Loucy (cell line): ENCODE data around the gene UBE2J2.

Source experiments
- H2AFZ ChIP-seq: fragments of 200-600 bp; sonication (generic); 2 replicates; pipeline ENCODE4 v1.6.0; 2016; ENCODE audit warnings: antibody characterized with exemption, mild to moderate bottlenecking, low read length, moderate library complexity
- H3F3A ChIP-seq: fragments of 200-600 bp; 2 replicates; pipeline ENCODE4 v1.6.0; 2016; ENCODE audit warnings: antibody characterized with exemption, low read depth, mild to moderate bottlenecking
- H3K27me3 ChIP-seq: fragments of 200-600 bp; sonication (generic); 2 replicates; pipeline ENCODE4 v1.6.1; 2014; ENCODE audit warnings: low read length, mild to moderate bottlenecking; ENCODE audit not compliant: insufficient read depth, poor library complexity, severe bottlenecking
- H3K36me3 ChIP-seq: fragments of 200-600 bp; sonication (generic); 2 replicates; pipeline ENCODE4 v1.6.1; 2016; ENCODE audit warnings: low read length; ENCODE audit not compliant: insufficient read depth
- H3K4me1 ChIP-seq: fragments of 200-600 bp; sonication (generic); 2 replicates; pipeline ENCODE4 v1.5.1; 2014; ENCODE audit warnings: low read length, mild to moderate bottlenecking; ENCODE audit not compliant: insufficient read depth, poor library complexity, severe bottlenecking
- H3K4me2 ChIP-seq: fragments of 200-600 bp; sonication (generic); 2 replicates; pipeline ENCODE4 v1.6.0; 2014; ENCODE audit warnings: antibody characterized with exemption, low read length, low read depth, mild to moderate bottlenecking; ENCODE audit not compliant: poor library complexity, severe bottlenecking
- H3K4me3 ChIP-seq: fragments of 200-600 bp; sonication (generic); 2 replicates; pipeline ENCODE4 v1.5.1; 2014; ENCODE audit warnings: low read length, mild to moderate bottlenecking, mixed read lengths; ENCODE audit not compliant: poor library complexity, severe bottlenecking
- H3K79me2 ChIP-seq: fragments of 200-600 bp; sonication (generic); 2 replicates; pipeline ENCODE4 v1.6.1; 2014; ENCODE audit warnings: low read length; ENCODE audit not compliant: insufficient read depth
- H3K9ac ChIP-seq: fragments of 200-600 bp; sonication (generic); 2 replicates; pipeline ENCODE4 v1.6.0; 2014; ENCODE audit warnings: mild to moderate bottlenecking, low read depth, low read length, moderate library complexity; ENCODE audit not compliant: poor library complexity, severe bottlenecking
- H3K9me2 ChIP-seq: fragments of 200-600 bp; sonication (generic); replicated peaks from 2 replicates; pipeline ENCODE4 v1.6.1; 2016; ENCODE audit warnings: low read depth, low read length, mixed read lengths
- H3K9me3 ChIP-seq: fragments of 200-600 bp; sonication (generic); 2 replicates; pipeline ENCODE4 v1.6.1; 2014; ENCODE audit warnings: mild to moderate bottlenecking, antibody characterized with exemption, low read length, low read depth; ENCODE audit not compliant: insufficient read depth
- H4K20me1 ChIP-seq: fragments of 200-600 bp; sonication (generic); 2 replicates; pipeline ENCODE4 v1.6.0; 2014; ENCODE audit warnings: antibody characterized with exemption, low read length, mild to moderate bottlenecking; ENCODE audit not compliant: insufficient read depth, poor library complexity, severe bottlenecking
- EZH2phosphoT487 ChIP-seq: fragments of 200-600 bp; IDR thresholded peaks from 2 replicates; pipeline ENCODE4 v1.6.1; 2018; ENCODE audit warnings: antibody characterized with exemption, mild to moderate bottlenecking, moderate library complexity, borderline replicate concordance
- TF ChIP-seq, protein P1 (sequence below): fragments of 200-600 bp; sonication (generic); conservative IDR thresholded peaks from 2 replicates; pipeline ENCODE4 v1.5.1; 2014; ENCODE audit warnings: mild to moderate bottlenecking, antibody characterized with exemption, low read length

UBE2J2 gene

DNA sequence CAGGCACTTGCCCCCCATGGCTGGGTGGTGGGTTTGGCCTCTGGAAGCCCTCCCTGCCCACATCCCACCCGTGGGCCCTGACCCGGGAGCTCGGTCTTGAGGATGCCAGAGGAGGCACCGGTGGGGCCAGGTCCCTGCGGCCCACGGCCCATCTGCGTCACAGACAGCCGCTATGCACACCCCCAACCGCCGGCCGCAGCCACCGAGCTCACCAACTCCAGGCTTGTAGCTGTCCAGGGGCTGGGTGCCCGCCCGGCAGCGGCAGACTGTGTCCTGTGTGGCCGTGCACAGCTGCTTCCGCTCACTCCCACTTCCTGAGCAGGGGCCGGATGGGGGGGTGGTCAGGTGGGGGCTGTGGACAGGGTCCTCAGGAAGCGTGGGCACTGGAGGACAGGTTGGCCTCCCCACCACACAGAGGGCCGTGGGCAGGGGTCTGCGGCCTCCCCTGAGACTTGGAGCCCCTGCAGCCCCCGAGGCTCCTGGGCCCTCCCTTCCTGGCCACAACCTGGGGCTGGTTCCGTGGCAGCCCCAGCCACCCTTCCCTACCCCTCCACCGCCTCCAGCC lies 60.8 kb downstream of the UBE2J2 start:
- Histone ChIP-seq H3K27me3 (no peaks in the 10 kb centered on the region), H3K79me2 (peaks cover 20% of the 10 kb centered on the region; the same call in 1 of the 2 replicates), H2AFZ (no peak overlapping the region), H3K9me3 (no peaks in the 10 kb centered on the region), H3K9me2 (no peaks in the 10 kb centered on the region), H3K4me3 (peak overlapping the region; percentile 71), H3K4me2 (peak overlapping the region; percentile 78), H3K36me3 (peaks cover 18% of the 10 kb centered on the region; the same call in 1 of the 2 replicates), H3K4me1 (peaks cover 45% of the 10 kb centered on the region), H3K9ac (peak overlapping the region; percentile 77), H4K20me1 (no peaks in the 10 kb centered on the region), H3F3A (0 out of 2 replicates have a peak, but pooled peaks cover 3% of the 10 kb centered on the region)
- TF ChIP-seq, protein P1, sequence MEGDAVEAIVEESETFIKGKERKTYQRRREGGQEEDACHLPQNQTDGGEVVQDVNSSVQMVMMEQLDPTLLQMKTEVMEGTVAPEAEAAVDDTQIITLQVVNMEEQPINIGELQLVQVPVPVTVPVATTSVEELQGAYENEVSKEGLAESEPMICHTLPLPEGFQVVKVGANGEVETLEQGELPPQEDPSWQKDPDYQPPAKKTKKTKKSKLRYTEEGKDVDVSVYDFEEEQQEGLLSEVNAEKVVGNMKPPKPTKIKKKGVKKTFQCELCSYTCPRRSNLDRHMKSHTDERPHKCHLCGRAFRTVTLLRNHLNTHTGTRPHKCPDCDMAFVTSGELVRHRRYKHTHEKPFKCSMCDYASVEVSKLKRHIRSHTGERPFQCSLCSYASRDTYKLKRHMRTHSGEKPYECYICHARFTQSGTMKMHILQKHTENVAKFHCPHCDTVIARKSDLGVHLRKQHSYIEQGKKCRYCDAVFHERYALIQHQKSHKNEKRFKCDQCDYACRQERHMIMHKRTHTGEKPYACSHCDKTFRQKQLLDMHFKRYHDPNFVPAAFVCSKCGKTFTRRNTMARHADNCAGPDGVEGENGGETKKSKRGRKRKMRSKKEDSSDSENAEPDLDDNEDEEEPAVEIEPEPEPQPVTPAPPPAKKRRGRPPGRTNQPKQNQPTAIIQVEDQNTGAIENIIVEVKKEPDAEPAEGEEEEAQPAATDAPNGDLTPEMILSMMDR = no peak

DNA sequence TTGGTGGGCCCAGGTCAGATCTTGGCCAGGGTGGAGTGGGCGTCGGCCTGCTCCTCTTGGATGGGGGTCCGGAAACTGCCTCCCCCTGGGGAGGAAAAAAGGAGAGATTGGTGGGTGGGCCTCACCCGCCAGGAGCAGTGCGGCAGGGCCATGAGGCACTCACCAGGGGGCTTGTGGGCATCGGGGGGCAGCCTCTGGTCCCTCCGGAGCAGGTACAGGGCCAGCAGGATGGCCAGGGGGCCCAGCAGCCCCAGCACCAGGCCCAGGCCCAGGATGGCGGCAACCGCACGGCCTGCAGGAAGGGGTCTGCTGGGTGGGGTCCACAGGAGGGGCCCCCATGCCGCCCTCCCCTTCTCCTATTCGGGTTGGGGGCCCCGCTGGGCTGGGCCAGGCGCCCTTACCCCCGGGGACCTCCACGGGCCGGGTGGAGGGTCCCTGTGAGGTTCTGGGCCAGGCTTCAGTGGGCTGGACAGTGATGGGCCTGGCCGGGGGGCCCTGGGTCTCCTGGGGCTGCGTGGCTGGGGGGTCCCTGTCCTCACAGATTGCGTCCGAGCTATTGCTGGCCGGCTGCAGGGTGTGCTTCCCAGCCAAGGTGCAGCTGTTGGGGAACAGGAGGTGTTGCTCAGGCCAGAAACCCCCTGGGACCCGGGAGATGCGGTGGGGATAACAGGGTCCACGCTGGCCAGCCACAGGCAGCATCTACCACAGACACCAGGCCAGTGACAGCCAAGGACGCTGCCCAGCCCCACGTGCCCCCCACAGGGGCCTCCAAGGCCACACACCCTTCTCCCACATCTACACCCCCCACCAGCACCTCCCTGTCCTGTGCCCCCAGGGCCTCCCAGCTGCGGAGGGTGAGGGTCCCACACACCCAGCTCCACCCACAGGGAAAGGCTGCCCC lies 61.9 kb downstream of the UBE2J2 start:
- Histone ChIP-seq H3K4me2 (peak overlapping the region; percentile 78), H4K20me1 (no peaks in the 10 kb centered on the region), H3K4me1 (peaks cover 56% of the 10 kb centered on the region)

GRCh38 chr1:1210726-1211540 lies 62.7 kb downstream of the UBE2J2 start:
- Histone ChIP-seq H3K79me2 (peaks cover 20% of the 10 kb centered on the region; the same call in 1 of the 2 replicates), H3K4me1 (peaks cover 64% of the 10 kb centered on the region), H3K4me2 (peak overlapping the region; percentile 78), H3K4me3 (peak overlapping the region; percentile 68), H3K9ac (peak overlapping the region; percentile 77), H4K20me1 (no peaks in the 10 kb centered on the region), H2AFZ (no peak overlapping the region), H3K27me3 (no peaks in the 10 kb centered on the region), H3K9me3 (no peaks in the 10 kb centered on the region), H3K9me2 (no peaks in the 10 kb centered on the region), H3F3A (0 out of 2 replicates have a peak, but pooled peaks cover 3% of the 10 kb centered on the region), H3K36me3 (peaks cover 1% of the 10 kb centered on the region; the same call in 1 of the 2 replicates)
- TF ChIP-seq EZH2phosphoT487 = no peak
- TF ChIP-seq, protein P1 = no peak

More for the DNA sequence above, 61.9 kb downstream of the UBE2J2 start:
- TF ChIP-seq, protein P1 = no peak
- no peak for TF ChIP-seq EZH2phosphoT487
- Histone ChIP-seq H3K4me3 (peak overlapping the region; percentile 68), H3K36me3 (peaks cover 8% of the 10 kb centered on the region; the same call in 1 of the 2 replicates), H3K9ac (peak overlapping the region; percentile 77), H3K79me2 (peaks cover 20% of the 10 kb centered on the region; the same call in 1 of the 2 replicates), H2AFZ (no peak overlapping the region), H3K9me3 (no peaks in the 10 kb centered on the region), H3K9me2 (no peaks in the 10 kb centered on the region), H3F3A (0 out of 2 replicates have a peak, but pooled peaks cover 3% of the 10 kb centered on the region), H3K27me3 (no peaks in the 10 kb centered on the region)
